HepG2 (cell line): Measurements from ENCODE around the gene PBOV1. TPM values are rescaled to one million over a fixed set of nuclear protein-coding genes. Genes with fewer than 3 reads are reported as not detected.

Source experiments
- DDIT3 ChIP-seq: sonication (generic); formaldehyde crosslinking; IDR thresholded peaks from 2 replicates; pipeline ENCODE4 v1.4.0; 2020; ENCODE audit warnings: mild to moderate bottlenecking, missing genetic modification reagents
- FOXP4 ChIP-seq: sonication (generic); formaldehyde crosslinking; IDR thresholded peaks from 2 replicates; pipeline ENCODE4 v1.4.0; 2020; ENCODE audit warnings: missing genetic modification reagents
- HDAC6 ChIP-seq: fragments of 200-600 bp; sonication (generic); IDR thresholded peaks from 2 replicates; pipeline ENCODE4 v1.7.0; 2017; ENCODE audit warnings: mild to moderate bottlenecking, antibody characterized with exemption, low read length, low read depth
- HIVEP1 ChIP-seq: sonication (generic); formaldehyde crosslinking; IDR thresholded peaks from 2 replicates; pipeline ENCODE4 v1.4.0; 2020; ENCODE audit warnings: mild to moderate bottlenecking, missing genetic modification reagents
- HMGXB4 ChIP-seq, 2 experiments: sonication (generic) in 1 of 2; formaldehyde crosslinking in 1 of 2; IDR thresholded peaks; 2 replicates each; pipeline versions ENCODE4 v1.4.0 to v1.6.1; 2018 to 2020; ENCODE audit warnings: missing genetic modification reagents in 2 of 2, borderline replicate concordance in 1 of 2, low read depth in 1 of 2, mild to moderate bottlenecking in 1 of 2, missing biosample characterization in 1 of 2
- NAIF1 ChIP-seq: sonication (generic); formaldehyde crosslinking; IDR thresholded peaks from 2 replicates; pipeline ENCODE4 v1.5.0; 2020; ENCODE audit warnings: mild to moderate bottlenecking, missing genetic modification reagents, borderline replicate concordance
- PHB2 ChIP-seq: fragments of 450-650 bp; IDR thresholded peaks from 2 replicates; pipeline ENCODE4 v1.6.1; 2018; ENCODE audit not compliant: partially characterized antibody
- RBM39 ChIP-seq: fragments of 200-400 bp; formaldehyde crosslinking; IDR thresholded peaks from one replicate; pipeline ENCODE4 v1.6.1; 2018; ENCODE audit warnings: antibody characterized with exemption, mild to moderate bottlenecking, low read depth, low read length; ENCODE audit not compliant: poor library complexity, severe bottlenecking
- SKIL ChIP-seq: sonication (generic); formaldehyde crosslinking; IDR thresholded peaks from 2 replicates; pipeline ENCODE4 v1.8.0; 2022; ENCODE audit warnings: missing genetic modification reagents, mild to moderate bottlenecking, moderate library complexity, borderline replicate concordance
- TBP ChIP-seq: sonication (generic); formaldehyde crosslinking; IDR thresholded peaks from 2 replicates; pipeline ENCODE4 v1.5.0; 2020; ENCODE audit warnings: missing genetic modification reagents
- WIZ ChIP-seq: sonication (generic); formaldehyde crosslinking; IDR thresholded peaks from 2 replicates; pipeline ENCODE4 v1.5.1; 2020; ENCODE audit warnings: mild to moderate bottlenecking, missing genetic modification reagents
- ZHX1 ChIP-seq: sonication (generic); formaldehyde crosslinking; IDR thresholded peaks from 2 replicates; pipeline ENCODE4 v1.8.1; 2022; ENCODE audit warnings: low read depth, mild to moderate bottlenecking, missing genetic modification reagents
- ZNF513 ChIP-seq: sonication (generic); formaldehyde crosslinking; conservative IDR thresholded peaks from 2 replicates; pipeline ENCODE4 v1.5.0; 2020; ENCODE audit warnings: missing genetic modification reagents
- ZNF562 ChIP-seq: sonication (generic); formaldehyde crosslinking; IDR thresholded peaks from 2 replicates; pipeline ENCODE4 v1.8.0; 2022; ENCODE audit warnings: missing genetic modification reagents, borderline replicate concordance
- ZNF672 ChIP-seq: sonication (generic); formaldehyde crosslinking; IDR thresholded peaks from 2 replicates; pipeline ENCODE4 v1.8.1; 2022; ENCODE audit warnings: missing genetic modification reagents
- ZNF709 ChIP-seq: sonication (generic); formaldehyde crosslinking; IDR thresholded peaks from 2 replicates; pipeline ENCODE4 v1.5.0; 2020; ENCODE audit warnings: mild to moderate bottlenecking, missing genetic modification reagents
- ZNF746 ChIP-seq: sonication (generic); formaldehyde crosslinking; IDR thresholded peaks from 2 replicates; pipeline ENCODE4 v1.8.0; 2022; ENCODE audit warnings: mild to moderate bottlenecking, missing genetic modification reagents
- ZNF790 ChIP-seq: sonication (generic); formaldehyde crosslinking; IDR thresholded peaks from 2 replicates; pipeline ENCODE4 v1.8.0; 2022; ENCODE audit warnings: missing genetic modification reagents, mild to moderate bottlenecking, borderline replicate concordance
- polyA plus RNA-seq, 8 experiments: library from polyadenylated mRNA; depleted of rRNA in 3 of 8; stranded (reverse) in 7 of 8; unstranded in 1 of 8; fragments of >200 nt; fragmentation: Illumina TruSeq in 4 of 8; extraction: Trizol in 4 of 8; gene quantifications; 2 replicates each; pipeline versions ENCODE4 v1.2.1 to v1.2.3, GENCODE V29; 2011 to 2016; ENCODE audit warnings: low read depth in 4 of 8, missing spikeins in 1 of 8, mixed read lengths in 1 of 8; ENCODE audit not compliant: insufficient read depth in 1 of 8
- total RNA-seq, 5 experiments: library from RNA; depleted of rRNA; stranded (reverse); fragments of >200 nt; fragmentation: Illumina TruSeq; extraction: Trizol; gene quantifications; 2 replicates each; pipeline ENCODE4 v1.2.3, GENCODE V29; 2016; ENCODE audit warnings: low read depth in 1 of 5

PBOV1 gene
- total and polyA plus RNA-seq, 2 of the 13 experiments (the other 11 are each of a cell fraction or from before 2014, with no cell fraction given): not detected

GRCh38 chr6:138222901-138223546 is 4.7 kb upstream of the PBOV1 start (continued):
- TF ChIP-seq ZHX1 (CRISPR knock-in tag) (peak; percentile 86; the same call in 1 of the 2 replicates), HMGXB4 (CRISPR knock-in tag; IDR thresholded peaks at IDR 0.05; ENCODE audit: borderline replicate concordance in 1 of 2, low read depth in 1 of 2) (peak; percentile 45 to 78; a peak in 2 of 4 replicates), ZNF709 (CRISPR knock-in tag) (0 out of 2 replicates have a peak, but pooled peaks have one; percentile 48), SKIL (CRISPR knock-in tag) (no peak; the same call in 1 of the 2 replicates), NAIF1 (CRISPR knock-in tag) (no peak), ZNF790 (no peak), DDIT3 (CRISPR knock-in tag) (no peak), ZNF513 (CRISPR knock-in tag) (no peak), HDAC6 (no peak), ZNF672 (no peak), ZNF746 (peak; percentile 79; the same call in 1 of the 2 replicates), ZNF562 (CRISPR knock-in tag) (no peak), WIZ (CRISPR knock-in tag) (peak; percentile 95), HIVEP1 (no peak), FOXP4 (CRISPR knock-in tag) (peak; percentile 97), PHB2 (no peak), TBP (CRISPR knock-in tag) (no peak), RBM39 (no peak)
